Activated T-helper 9 cell treated with anti-CD3 and anti-CD28 coated beads, Interleukin-2, amount 50 U/mL, for 16 hours (primary cell): ENCODE results near the gene SUGP1.

Experiments
- DNase-seq: peaks from one replicate; pipeline ENCODE4 v3.0.0-alpha.2; 2020; ENCODE audit warnings: low read depth

The SUGP1 gene

DNA sequence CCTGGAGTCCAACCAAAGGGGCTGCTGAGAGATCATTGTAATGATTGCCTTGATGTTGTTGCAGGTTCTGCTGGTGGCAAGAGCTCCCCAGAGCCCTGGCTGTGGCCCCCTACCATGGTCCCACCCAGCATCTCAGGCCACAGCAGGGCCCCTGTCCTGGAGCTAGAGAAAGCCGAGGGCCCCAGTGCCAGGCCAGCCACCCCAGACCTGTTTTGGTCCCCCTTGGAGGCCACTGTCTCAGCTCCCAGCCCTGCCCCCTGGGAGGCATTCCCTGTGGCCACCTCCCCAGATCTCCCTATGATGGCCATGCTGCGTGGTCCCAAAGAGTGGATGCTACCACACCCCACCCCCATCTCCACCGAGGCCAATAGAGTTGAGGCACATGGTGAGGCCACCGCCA is 93.1 kb downstream of the SUGP1 start:
- no peak for DNase-seq

- DNase-seq: no peak
Measured at GRCh38 chr19:19226663-19227062, 93.6 kb downstream of the SUGP1 start.

DNA sequence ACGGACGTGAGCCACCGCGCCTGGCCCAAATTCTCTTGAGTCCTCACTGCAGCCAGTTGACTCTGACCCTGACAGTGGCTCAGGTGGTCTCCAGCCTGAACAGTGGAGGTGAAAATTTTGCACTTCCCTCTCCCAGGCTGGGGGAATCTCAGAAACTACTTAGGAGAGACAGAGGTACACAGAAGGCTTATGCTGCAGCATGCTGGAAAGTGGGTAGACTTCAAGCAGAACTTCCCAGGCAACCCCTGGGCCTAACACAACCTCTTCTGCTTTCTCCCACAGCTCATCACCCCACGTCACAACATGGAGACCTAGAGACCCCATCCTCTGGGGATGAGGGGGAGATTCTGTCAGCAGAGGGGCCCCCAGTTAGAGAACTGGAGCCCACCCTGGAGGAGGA is 94.1 kb downstream of the SUGP1 start:
- DNase-seq: no peak
